ENCODE results near the gene CMTM8. TPM values are rescaled to one million over a fixed set of nuclear protein-coding genes. Genes with fewer than 3 reads are reported as not detected.

CMTM8 gene
- total RNA-seq, 2 experiments from 2014 or later, result 6.1 to 7.5 TPM

DNA sequence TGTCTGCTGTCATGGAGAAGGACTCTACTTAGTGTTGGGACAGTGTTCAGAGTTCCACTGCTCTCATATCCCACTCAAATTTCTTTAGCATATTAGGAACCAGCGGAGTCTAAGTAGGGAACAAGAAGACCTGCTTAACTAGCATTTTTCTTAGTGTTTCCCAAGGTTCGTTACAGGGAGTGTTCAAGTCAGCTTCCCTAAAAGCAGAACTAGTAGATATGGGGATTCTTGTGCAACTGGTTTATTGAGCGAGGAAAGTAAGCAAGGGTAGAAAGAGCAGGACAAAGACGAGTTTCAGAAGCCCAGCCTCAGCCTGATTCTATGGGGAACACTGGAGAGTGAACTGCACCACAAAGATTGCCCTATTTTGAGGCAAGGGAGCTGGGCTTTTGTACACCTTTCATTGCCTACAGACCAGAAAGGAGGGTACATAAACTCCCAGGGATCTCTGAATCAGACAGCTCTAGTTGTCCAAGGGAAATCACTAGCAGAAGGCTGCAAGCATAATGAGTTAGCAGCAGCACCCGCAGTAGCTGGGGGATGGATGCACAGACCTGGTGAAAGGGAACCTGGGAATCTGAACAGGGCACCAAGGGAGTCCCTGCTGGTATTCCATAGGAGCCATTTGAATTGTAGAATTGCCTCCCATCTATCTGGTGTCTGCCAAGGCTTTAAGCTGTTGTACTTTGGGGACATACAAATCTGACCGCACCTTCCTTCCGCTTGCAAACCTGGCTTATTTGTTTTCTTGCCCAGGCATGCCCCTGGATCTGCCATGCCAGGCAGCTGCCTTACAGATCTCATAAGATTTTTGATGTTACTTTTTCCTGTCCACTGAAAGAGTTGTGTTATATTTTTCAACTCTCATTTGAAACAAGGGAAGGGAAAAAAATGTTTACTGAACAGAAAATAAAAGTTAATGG, 168.3 kb downstream of the CMTM8 start:
- H3K9me3 Mint-ChIP-seq, result no peaks in the 10 kb centered on the region
- peak overlapping the region; percentile 70 for H3K27ac Mint-ChIP-seq
- H3K4me3 ChIP-seq (ENCODE audit: low read length), result no peak overlapping the region
- no peaks in the 10 kb centered on the region for H3K27me3 Mint-ChIP-seq
- H3K9me3 ChIP-seq (ENCODE audit: control insufficient read depth in 1 of 2, insufficient read depth in 1 of 2, low read length in 2 of 2), result no peaks in the 10 kb centered on the region
- DNase-seq (no peak), ATAC-seq (ENCODE audit: poor library complexity) (no peak)
- CTCF ChIA-PET, result interaction anchor here (1.3 to 1.4 kb wide), 2 partner anchors 9 to 13 kb away, joined by 3 to 4 read pairs; no protein-coding TSS in a partner anchor
- H3K27me3 ChIP-seq (ENCODE audit: control insufficient read depth in 1 of 2, insufficient read depth in 2 of 2, low read length in 2 of 2), result no peaks in the 10 kb centered on the region
- POLR2A ChIA-PET, result interaction anchor here (0.5 to 2.3 kb wide), 3 partner anchors 18 to 171 kb away, joined by 3 to 7 read pairs (median 5); no protein-coding TSS in a partner anchor
- no peak overlapping the region for H3K4me3 Mint-ChIP-seq
- H3K36me3 ChIP-seq (ENCODE audit: insufficient read depth, low read length), result peaks cover 16% of the 10 kb centered on the region
- TF ChIP-seq, protein P1, sequence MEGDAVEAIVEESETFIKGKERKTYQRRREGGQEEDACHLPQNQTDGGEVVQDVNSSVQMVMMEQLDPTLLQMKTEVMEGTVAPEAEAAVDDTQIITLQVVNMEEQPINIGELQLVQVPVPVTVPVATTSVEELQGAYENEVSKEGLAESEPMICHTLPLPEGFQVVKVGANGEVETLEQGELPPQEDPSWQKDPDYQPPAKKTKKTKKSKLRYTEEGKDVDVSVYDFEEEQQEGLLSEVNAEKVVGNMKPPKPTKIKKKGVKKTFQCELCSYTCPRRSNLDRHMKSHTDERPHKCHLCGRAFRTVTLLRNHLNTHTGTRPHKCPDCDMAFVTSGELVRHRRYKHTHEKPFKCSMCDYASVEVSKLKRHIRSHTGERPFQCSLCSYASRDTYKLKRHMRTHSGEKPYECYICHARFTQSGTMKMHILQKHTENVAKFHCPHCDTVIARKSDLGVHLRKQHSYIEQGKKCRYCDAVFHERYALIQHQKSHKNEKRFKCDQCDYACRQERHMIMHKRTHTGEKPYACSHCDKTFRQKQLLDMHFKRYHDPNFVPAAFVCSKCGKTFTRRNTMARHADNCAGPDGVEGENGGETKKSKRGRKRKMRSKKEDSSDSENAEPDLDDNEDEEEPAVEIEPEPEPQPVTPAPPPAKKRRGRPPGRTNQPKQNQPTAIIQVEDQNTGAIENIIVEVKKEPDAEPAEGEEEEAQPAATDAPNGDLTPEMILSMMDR (IDR thresholded peaks at IDR 0.05), result no peak
- H3K36me3 Mint-ChIP-seq (ENCODE audit: low read depth), result peaks cover 33% of the 10 kb centered on the region
- peaks cover 50% of the 10 kb centered on the region for H3K4me1 ChIP-seq (ENCODE audit: insufficient read depth, low read length)
- intact Hi-C loops (cut with DNase I, micrococcal nuclease), result loop anchor here in 1 of 2 experiments (2.0 kb wide), 1 partner anchor 58 kb away; no protein-coding TSS in a partner anchor
- H3K27ac ChIP-seq (ENCODE audit: low read depth in 1 of 2, low read length in 2 of 2), result no peak overlapping the region
- peaks cover 84% of the 10 kb centered on the region for H3K4me1 Mint-ChIP-seq (ENCODE audit: low read depth)

DNA sequence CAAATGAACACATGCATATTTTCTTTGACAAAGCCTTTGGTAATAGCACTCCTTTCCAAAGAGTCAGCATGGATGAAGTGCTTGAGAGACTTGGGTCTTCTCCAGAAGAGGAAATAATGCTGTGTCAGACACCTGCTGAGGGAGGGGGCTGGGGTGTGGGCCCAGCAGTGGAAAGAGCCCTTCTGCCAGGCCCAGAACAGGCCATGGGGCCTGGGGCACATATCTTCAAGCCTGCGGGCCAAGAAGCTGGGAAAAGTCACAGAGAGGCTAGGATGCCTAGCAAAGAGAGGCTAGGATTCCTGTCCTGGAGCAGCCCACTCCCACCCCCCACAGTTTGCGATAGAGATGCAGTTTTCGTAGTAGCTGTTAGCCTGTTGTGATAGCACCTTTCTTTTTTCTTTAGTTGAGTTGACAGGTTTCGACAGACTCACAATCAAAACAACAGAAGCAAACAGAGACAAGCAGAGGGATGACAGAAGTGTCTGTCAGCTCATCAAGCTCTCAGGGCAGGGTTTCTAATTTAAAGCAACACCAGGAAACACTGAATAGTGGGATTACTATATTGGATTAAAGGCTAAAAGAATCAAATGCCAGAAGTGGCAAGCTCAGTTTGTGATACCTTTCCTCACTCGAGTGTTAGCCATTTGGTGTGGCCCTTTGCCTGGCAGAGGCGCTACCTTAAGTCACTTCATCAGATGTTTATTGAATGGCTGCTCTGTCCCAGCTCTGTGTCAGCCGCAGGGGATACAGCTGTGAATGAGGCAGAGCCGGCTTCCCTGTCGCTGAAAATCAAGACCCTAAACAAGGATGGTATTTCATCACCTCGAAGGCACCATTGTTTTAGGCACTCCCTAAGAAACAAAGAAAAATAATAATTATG, 172.1 kb downstream of the CMTM8 start:
- Mint-ChIP-seq H3K36me3 (ENCODE audit: low read depth) (peaks cover 13% of the 10 kb centered on the region), H3K4me1 (ENCODE audit: low read depth) (peaks cover 80% of the 10 kb centered on the region), H3K9me3 (no peaks in the 10 kb centered on the region), H3K27me3 (no peaks in the 10 kb centered on the region), H3K4me3 (no peak overlapping the region), H3K27ac (peak overlapping the region; percentile 95)
- H3K27ac ChIP-seq (ENCODE audit: low read depth in 1 of 2, low read length in 2 of 2), result no peak overlapping the region
- ChIA-PET POLR2A (interaction anchor here (0.9 to 1.5 kb wide), 3 partner anchors 13 to 49 kb away, joined by 4 read pairs; no protein-coding TSS in a partner anchor), CTCF (no interaction called here)
- H3K4me1 ChIP-seq (ENCODE audit: insufficient read depth, low read length), result peaks cover 39% of the 10 kb centered on the region
- intact Hi-C loops (cut with DNase I, micrococcal nuclease), result loop anchor here in 1 of 2 experiments (5.0 kb wide), 1 partner anchor 38 kb away; no protein-coding TSS in a partner anchor
- DNase-seq, result no peak
- no peak for ATAC-seq (ENCODE audit: poor library complexity)
- no peak overlapping the region for H3K4me3 ChIP-seq (ENCODE audit: low read length)
- peaks cover 8% of the 10 kb centered on the region for H3K36me3 ChIP-seq (ENCODE audit: insufficient read depth, low read length)
- no peaks in the 10 kb centered on the region for H3K9me3 ChIP-seq (ENCODE audit: control insufficient read depth in 1 of 2, insufficient read depth in 1 of 2, low read length in 2 of 2)
- TF ChIP-seq, protein P1 (IDR thresholded peaks at IDR 0.05), result no peak
- H3K27me3 ChIP-seq (ENCODE audit: control insufficient read depth in 1 of 2, insufficient read depth in 2 of 2, low read length in 2 of 2), result no peaks in the 10 kb centered on the region

DNA sequence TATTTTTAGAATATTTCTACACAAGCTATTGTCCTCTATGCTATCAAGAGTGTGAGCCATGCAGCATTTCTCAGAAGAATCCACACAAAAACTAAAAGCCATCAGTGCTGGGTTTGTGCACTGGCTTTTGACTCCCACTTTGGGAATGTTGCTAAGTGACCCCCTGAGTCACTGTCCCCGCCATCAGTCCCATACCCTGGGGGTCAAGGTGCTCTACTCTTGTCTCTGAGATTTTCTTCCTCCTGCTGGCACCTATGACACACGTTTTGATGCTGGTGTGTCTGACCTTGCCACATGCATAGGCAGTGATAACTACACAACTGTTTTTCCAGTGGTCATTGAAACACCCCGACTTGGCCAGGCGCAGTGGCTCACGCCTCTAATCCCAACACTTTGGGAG, 173.0 kb downstream of the CMTM8 start:
- no peaks in the 10 kb centered on the region for H3K9me3 ChIP-seq (ENCODE audit: control insufficient read depth in 1 of 2, insufficient read depth in 1 of 2, low read length in 2 of 2)
- Mint-ChIP-seq H3K36me3 (ENCODE audit: low read depth) (peaks cover 6% of the 10 kb centered on the region), H3K4me1 (ENCODE audit: low read depth) (peaks cover 80% of the 10 kb centered on the region), H3K9me3 (no peaks in the 10 kb centered on the region), H3K27ac (peak overlapping the region; percentile 95), H3K27me3 (no peaks in the 10 kb centered on the region), H3K4me3 (no peak overlapping the region)
- H3K27me3 ChIP-seq (ENCODE audit: control insufficient read depth in 1 of 2, insufficient read depth in 2 of 2, low read length in 2 of 2), result no peaks in the 10 kb centered on the region
- peaks cover 45% of the 10 kb centered on the region for H3K4me1 ChIP-seq (ENCODE audit: insufficient read depth, low read length)
- no peaks in the 10 kb centered on the region for H3K36me3 ChIP-seq (ENCODE audit: insufficient read depth, low read length)
- TF ChIP-seq, protein P1 (IDR thresholded peaks at IDR 0.05), result no peak
- DNase-seq, result no peak
- no peak overlapping the region for H3K4me3 ChIP-seq (ENCODE audit: low read length)
- POLR2A ChIA-PET, result interaction anchor here (1.2 kb wide), 1 partner anchor 12 kb away, joined by 4 read pairs; no protein-coding TSS in a partner anchor
- CTCF ChIA-PET, result no interaction called here
- intact Hi-C loops (cut with DNase I, micrococcal nuclease), result loop anchor here in 1 of 2 experiments (5.0 kb wide), 1 partner anchor 39 kb away; no protein-coding TSS in a partner anchor
- no peak for ATAC-seq (ENCODE audit: poor library complexity)
- H3K27ac ChIP-seq (ENCODE audit: low read depth in 1 of 2, low read length in 2 of 2), result no peak overlapping the region
